Measurements from ENCODE around the gene RHAG. TPM values are rescaled to one million over a fixed set of nuclear protein-coding genes. Genes with fewer than 3 reads are reported as not detected.

RHAG gene
- total RNA-seq, 1 donor from 2014 or later = not detected

- no peaks in the 10 kb centered on the region for H3K4me1 ChIP-seq (ENCODE audit: insufficient read depth, low read length)
- no peaks in the 10 kb centered on the region for H4K20me1 ChIP-seq (ENCODE audit: insufficient read depth, low read length)
- H3K4me3 ChIP-seq (ENCODE audit: insufficient read depth, low read depth, low read length) = no peak overlapping the region
- FAIRE-seq (no peak), DNase-seq (ENCODE audit: low read depth) (no peak)
- Mint-ChIP-seq H3K9me3 (ENCODE audit: unreplicated experiment) (no peaks in the 10 kb centered on the region), H3K27me3 (ENCODE audit: low read depth, unreplicated experiment) (no peaks in the 10 kb centered on the region), H3K4me1 (ENCODE audit: low read depth, unreplicated experiment) (no peaks in the 10 kb centered on the region), H3K4me3 (ENCODE audit: unreplicated experiment) (no peak overlapping the region), H3K36me3 (ENCODE audit: low read depth, unreplicated experiment) (no peaks in the 10 kb centered on the region), H3K27ac (ENCODE audit: unreplicated experiment) (no peak overlapping the region)
- no peak overlapping the region for H3K4me2 ChIP-seq (ENCODE audit: low read length)
- no peaks in the 10 kb centered on the region for H3K27me3 ChIP-seq (ENCODE audit: insufficient read depth, low read length)
- no peak overlapping the region for H2AFZ ChIP-seq (ENCODE audit: low read depth, low read length)
- H3K79me2 ChIP-seq (ENCODE audit: insufficient read depth, low read length) = no peaks in the 10 kb centered on the region
- TF ChIP-seq, protein P1, sequence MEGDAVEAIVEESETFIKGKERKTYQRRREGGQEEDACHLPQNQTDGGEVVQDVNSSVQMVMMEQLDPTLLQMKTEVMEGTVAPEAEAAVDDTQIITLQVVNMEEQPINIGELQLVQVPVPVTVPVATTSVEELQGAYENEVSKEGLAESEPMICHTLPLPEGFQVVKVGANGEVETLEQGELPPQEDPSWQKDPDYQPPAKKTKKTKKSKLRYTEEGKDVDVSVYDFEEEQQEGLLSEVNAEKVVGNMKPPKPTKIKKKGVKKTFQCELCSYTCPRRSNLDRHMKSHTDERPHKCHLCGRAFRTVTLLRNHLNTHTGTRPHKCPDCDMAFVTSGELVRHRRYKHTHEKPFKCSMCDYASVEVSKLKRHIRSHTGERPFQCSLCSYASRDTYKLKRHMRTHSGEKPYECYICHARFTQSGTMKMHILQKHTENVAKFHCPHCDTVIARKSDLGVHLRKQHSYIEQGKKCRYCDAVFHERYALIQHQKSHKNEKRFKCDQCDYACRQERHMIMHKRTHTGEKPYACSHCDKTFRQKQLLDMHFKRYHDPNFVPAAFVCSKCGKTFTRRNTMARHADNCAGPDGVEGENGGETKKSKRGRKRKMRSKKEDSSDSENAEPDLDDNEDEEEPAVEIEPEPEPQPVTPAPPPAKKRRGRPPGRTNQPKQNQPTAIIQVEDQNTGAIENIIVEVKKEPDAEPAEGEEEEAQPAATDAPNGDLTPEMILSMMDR (IDR thresholded peaks at IDR 0.05; ENCODE audit: insufficient read depth, low read depth, low read length) = no peak
- no peak for TF ChIP-seq EZH2 (IDR thresholded peaks at IDR 0.05; ENCODE audit: insufficient read depth, low read length)
- no peak overlapping the region for H3K27ac ChIP-seq (ENCODE audit: low read depth, low read length)
- no peaks in the 10 kb centered on the region for H3K36me3 ChIP-seq (ENCODE audit: insufficient read depth, low read length)
- H3K9me3 ChIP-seq (ENCODE audit: insufficient read depth, low read depth, low read length) = no peaks in the 10 kb centered on the region
- H3K9ac ChIP-seq (ENCODE audit: low read length) = no peak overlapping the region
Observed at GRCh38 chr6:49645139-49645538, 8.5 kb upstream of the RHAG start.

DNA sequence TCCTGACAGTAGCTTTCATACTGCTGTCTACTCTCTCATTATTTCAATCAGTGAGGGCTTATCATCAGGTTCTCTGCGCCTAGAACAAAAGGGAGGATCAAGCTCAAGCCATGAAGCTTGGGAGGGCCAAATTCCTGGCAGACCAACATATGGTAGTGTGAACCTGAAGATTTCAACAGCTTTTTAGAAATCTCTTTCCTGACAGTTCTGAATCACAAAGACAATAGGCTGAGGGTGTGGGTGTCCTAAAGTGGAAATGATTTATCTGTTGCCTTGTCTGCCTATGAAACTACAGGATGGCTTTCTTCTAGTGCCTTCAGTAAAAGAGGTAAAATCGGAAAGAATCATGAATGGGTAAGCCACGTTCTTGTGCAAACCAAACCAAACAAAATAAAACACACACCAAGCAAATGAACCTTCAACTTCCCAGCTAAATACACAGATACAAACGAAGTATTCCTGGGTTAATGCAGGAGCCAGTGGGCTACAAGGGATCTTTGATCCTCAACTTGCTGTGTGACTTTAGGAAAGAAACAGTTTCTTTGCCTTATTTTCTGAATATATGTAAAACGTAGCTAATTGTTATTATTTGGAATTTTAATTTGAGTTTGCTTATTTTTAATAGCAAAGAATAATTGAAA is 2.7 kb upstream of the RHAG start:
- Mint-ChIP-seq H3K27ac (ENCODE audit: unreplicated experiment) (no peak overlapping the region), H3K4me3 (ENCODE audit: unreplicated experiment) (no peak overlapping the region), H3K9me3 (ENCODE audit: unreplicated experiment) (no peaks in the 10 kb centered on the region), H3K36me3 (ENCODE audit: low read depth, unreplicated experiment) (no peaks in the 10 kb centered on the region), H3K27me3 (ENCODE audit: low read depth, unreplicated experiment) (no peaks in the 10 kb centered on the region), H3K4me1 (ENCODE audit: low read depth, unreplicated experiment) (no peaks in the 10 kb centered on the region)
- H3K4me1 ChIP-seq (ENCODE audit: insufficient read depth, low read length) = no peaks in the 10 kb centered on the region
- no peaks in the 10 kb centered on the region for H3K9me3 ChIP-seq (ENCODE audit: insufficient read depth, low read depth, low read length)
- H3K27me3 ChIP-seq (ENCODE audit: insufficient read depth, low read length) = no peaks in the 10 kb centered on the region
- no peaks in the 10 kb centered on the region for H3K79me2 ChIP-seq (ENCODE audit: insufficient read depth, low read length)
- H4K20me1 ChIP-seq (ENCODE audit: insufficient read depth, low read length) = no peaks in the 10 kb centered on the region
- no peak overlapping the region for H3K9ac ChIP-seq (ENCODE audit: low read length)
- H2AFZ ChIP-seq (ENCODE audit: low read depth, low read length) = no peak overlapping the region
- H3K36me3 ChIP-seq (ENCODE audit: insufficient read depth, low read length) = no peaks in the 10 kb centered on the region
- no peak overlapping the region for H3K4me2 ChIP-seq (ENCODE audit: low read length)
- DNase-seq (ENCODE audit: low read depth) (no peak), FAIRE-seq (no peak)
- H3K27ac ChIP-seq (ENCODE audit: low read depth, low read length) = no peak overlapping the region
- no peak overlapping the region for H3K4me3 ChIP-seq (ENCODE audit: insufficient read depth, low read depth, low read length)
- no peak for TF ChIP-seq EZH2 (IDR thresholded peaks at IDR 0.05; ENCODE audit: insufficient read depth, low read length)
- TF ChIP-seq, protein P1 (IDR thresholded peaks at IDR 0.05; ENCODE audit: insufficient read depth, low read depth, low read length) = no peak

- H3K4me2 ChIP-seq (ENCODE audit: low read length) = no peak overlapping the region
- Mint-ChIP-seq H3K9me3 (ENCODE audit: unreplicated experiment) (no peaks in the 10 kb centered on the region), H3K4me3 (ENCODE audit: unreplicated experiment) (no peak overlapping the region), H3K27ac (ENCODE audit: unreplicated experiment) (no peak overlapping the region), H3K27me3 (ENCODE audit: low read depth, unreplicated experiment) (no peaks in the 10 kb centered on the region), H3K4me1 (ENCODE audit: low read depth, unreplicated experiment) (no peaks in the 10 kb centered on the region), H3K36me3 (ENCODE audit: low read depth, unreplicated experiment) (no peaks in the 10 kb centered on the region)
- H3K36me3 ChIP-seq (ENCODE audit: insufficient read depth, low read length) = no peaks in the 10 kb centered on the region
- H3K9ac ChIP-seq (ENCODE audit: low read length) = no peak overlapping the region
- no peaks in the 10 kb centered on the region for H3K79me2 ChIP-seq (ENCODE audit: insufficient read depth, low read length)
- H2AFZ ChIP-seq (ENCODE audit: low read depth, low read length) = no peak overlapping the region
- H3K27ac ChIP-seq (ENCODE audit: low read depth, low read length) = no peak overlapping the region
- TF ChIP-seq EZH2 (IDR thresholded peaks at IDR 0.05; ENCODE audit: insufficient read depth, low read length) = no peak
- TF ChIP-seq, protein P1 (IDR thresholded peaks at IDR 0.05; ENCODE audit: insufficient read depth, low read depth, low read length) = no peak
- no peaks in the 10 kb centered on the region for H3K4me1 ChIP-seq (ENCODE audit: insufficient read depth, low read length)
- FAIRE-seq = no peak
- no peaks in the 10 kb centered on the region for H3K9me3 ChIP-seq (ENCODE audit: insufficient read depth, low read depth, low read length)
- H3K27me3 ChIP-seq (ENCODE audit: insufficient read depth, low read length) = no peaks in the 10 kb centered on the region
- H3K4me3 ChIP-seq (ENCODE audit: insufficient read depth, low read depth, low read length) = no peak overlapping the region
- no peak for DNase-seq (ENCODE audit: low read depth)
- H4K20me1 ChIP-seq (ENCODE audit: insufficient read depth, low read length) = no peaks in the 10 kb centered on the region
Observed at GRCh38 chr6:49637350-49637731, 702 bp upstream of the RHAG start.
